Measurements from ENCODE around the gene C1orf21.

DNA sequence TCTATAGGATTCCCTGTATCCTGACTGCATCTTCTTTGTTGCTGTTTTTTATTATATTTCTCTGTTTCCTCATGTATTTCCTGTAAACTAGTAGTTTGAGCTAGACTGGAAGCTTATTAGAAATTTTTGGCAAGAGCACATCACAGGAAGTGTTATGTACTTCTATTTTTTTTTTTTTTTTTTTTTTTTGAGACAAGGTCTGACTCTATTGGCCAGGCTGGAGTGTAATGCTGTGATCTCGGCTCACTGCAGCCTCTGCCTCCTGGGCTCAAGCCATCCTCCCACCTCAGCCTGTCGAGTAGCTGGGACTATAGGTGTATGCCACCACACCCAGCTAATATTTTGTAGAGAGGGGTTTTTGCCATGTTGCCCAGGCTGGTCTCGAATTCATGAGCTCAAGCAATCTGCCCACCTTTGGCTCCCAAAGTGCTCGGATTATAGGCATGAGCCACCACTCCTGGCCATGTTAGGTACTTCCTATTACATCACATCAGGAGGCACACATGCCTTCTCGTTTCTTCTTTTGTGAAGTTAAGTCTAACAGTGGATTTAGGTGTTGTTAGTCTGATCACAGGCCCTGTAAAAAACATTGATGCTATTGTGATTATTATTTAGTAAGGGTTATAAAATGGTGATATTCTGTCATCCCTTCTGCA lies 12.5 kb downstream of the C1orf21 start:
- no peak for TF ChIP-seq EZH2 (IDR thresholded peaks at IDR 0.05)
- no peak for TF ChIP-seq POLR2AphosphoS5 (IDR thresholded peaks at IDR 0.05; ENCODE audit: borderline replicate concordance, low read depth, low read length)
- no peak for TF ChIP-seq FOXP2 (optimal IDR thresholded peaks at IDR 0.05; ENCODE audit: control extremely low read depth, extremely low read length, insufficient read depth)
